K562 (cell line): Measurements from ENCODE around the gene PDE11A. TPM values are rescaled to one million over a fixed set of nuclear protein-coding genes. Genes with fewer than 3 reads are reported as not detected.

Experiments
- ARID2 ChIP-seq: fragments of 450-650 bp; IDR thresholded peaks from 2 replicates; pipeline ENCODE4 v1.6.1; 2017; ENCODE audit warnings: antibody characterized with exemption, mild to moderate bottlenecking
- ARID3A ChIP-seq: IDR thresholded peaks from 2 replicates; pipeline ENCODE4 v1.6.1; 2012; ENCODE audit warnings: low read depth, low read length, improper control_type of control experiment, borderline replicate concordance
- BCOR ChIP-seq: fragments of 450-650 bp; IDR thresholded peaks from 2 replicates; pipeline ENCODE4 v1.6.1; 2016
- BRD4 ChIP-seq: fragments of 200-600 bp; sonication (generic); IDR thresholded peaks from 2 replicates; pipeline ENCODE4 v1.6.1; 2017; ENCODE audit warnings: inconsistent platforms
- CBX3 ChIP-seq, 2 experiments: IDR thresholded peaks; 1 replicate in 1 of 2; 2 replicates in 1 of 2; pipeline ENCODE4 v1.6.1; 2012; ENCODE audit warnings: inconsistent platforms in 2 of 2, low read length in 2 of 2, borderline replicate concordance in 1 of 2, control low read depth in 1 of 2
- DDX20 ChIP-seq: fragments of 450-650 bp; IDR thresholded peaks from 2 replicates; pipeline ENCODE4 v1.6.1; 2016; ENCODE audit warnings: missing genetic modification characterization, low read depth, mild to moderate bottlenecking, missing compliant biosample characterization, moderate library complexity
- JUNB ChIP-seq: fragments of 450-650 bp; formaldehyde crosslinking; conservative IDR thresholded peaks from 2 replicates; pipeline ENCODE4 v1.4.0; 2020; ENCODE audit warnings: mild to moderate bottlenecking
- KDM5B ChIP-seq: fragments of 200-600 bp; sonication (generic); IDR thresholded peaks from 2 replicates; pipeline ENCODE4 v1.6.1; 2012; ENCODE audit warnings: low read depth, mild to moderate bottlenecking, moderate library complexity, low read length, control low read depth, inconsistent platforms; ENCODE audit not compliant: insufficient replicate concordance
- MYC ChIP-seq, 2 experiments: fragments of 250-450 bp in 1 of 2; sonication (Bioruptor Pico) in 1 of 2; IDR thresholded peaks; 2 replicates each; pipeline versions ENCODE4 v1.5.1 to v1.6.1; 2012 to 2021; ENCODE audit warnings: low read depth in 2 of 2, borderline replicate concordance in 1 of 2, improper control_type of control experiment in 1 of 2, low read length in 1 of 2, mild to moderate bottlenecking in 1 of 2, moderate library complexity in 1 of 2
- RBM25 ChIP-seq: fragments of 200-400 bp; formaldehyde crosslinking; IDR thresholded peaks from 2 replicates; pipeline ENCODE4 v1.6.1; 2018; ENCODE audit warnings: low read length, low read depth, moderate library complexity; ENCODE audit not compliant: severe bottlenecking
- RBM39 ChIP-seq: fragments of 200-400 bp; formaldehyde crosslinking; optimal IDR thresholded peaks from 2 replicates; pipeline ENCODE3; 2018; ENCODE audit warnings: low read depth, low read length
- XRCC4 ChIP-seq: IDR thresholded peaks from one replicate; pipeline ENCODE4 v1.6.1; 2011; ENCODE audit not compliant: insufficient read depth, insufficient read length; ENCODE audit errors: extremely low read depth
- ZNF445 ChIP-seq: fragments of 250-450 bp; sonication (Bioruptor Pico); IDR thresholded peaks from 2 replicates; pipeline ENCODE4 v1.4.0; 2020; ENCODE audit warnings: low read depth, mild to moderate bottlenecking, moderate library complexity
- ZNF512 ChIP-seq: IDR thresholded peaks from 2 replicates; pipeline ENCODE4 v1.6.1; 2016; ENCODE audit warnings: missing genetic modification characterization, missing compliant biosample characterization
- polyA plus RNA-seq, 8 experiments: library from polyadenylated mRNA; depleted of rRNA in 4 of 8; stranded (reverse) in 5 of 8; unstranded in 3 of 8; fragments of >200 nt; fragmentation: Nextera tagmentation in 2 of 8; fragmentation: Illumina TruSeq in 1 of 8; extraction: Ambion mirVana in 2 of 8; extraction: Trizol in 1 of 8; gene quantifications; 2 replicates each; pipeline versions ENCODE4 v1.2.1 to v1.2.3, GENCODE V29; 2011 to 2014; ENCODE audit warnings: inconsistent platforms in 1 of 8, missing spikeins in 1 of 8
- total RNA-seq, 7 experiments: library from RNA; depleted of rRNA in 6 of 7; stranded (reverse); fragments of >200 nt in 6 of 7; fragmentation: Illumina TruSeq in 2 of 7; extraction: Trizol in 2 of 7; gene quantifications; 2 replicates each; pipeline versions ENCODE4 v1.2.1 to v1.2.3, GENCODE V29; 2011 to 2021; ENCODE audit warnings: low replicate concordance in 1 of 7
- TF ChIP-seq, protein P1 (sequence below): fragments of 450-650 bp; formaldehyde crosslinking; IDR thresholded peaks from 2 replicates; pipeline ENCODE4 v1.4.0; 2022; ENCODE audit warnings: mild to moderate bottlenecking, moderate library complexity
- TF ChIP-seq, protein P2 (sequence below): sonication (generic); formaldehyde crosslinking; IDR thresholded peaks from 2 replicates; pipeline ENCODE4 v1.8.0; 2022; ENCODE audit warnings: mild to moderate bottlenecking, missing genetic modification reagents
- TF ChIP-seq, protein P3 (sequence below): fragments of 450-650 bp; formaldehyde crosslinking; IDR thresholded peaks from 2 replicates; pipeline ENCODE4 v1.4.0; 2020; ENCODE audit warnings: mild to moderate bottlenecking, moderate library complexity
- TF ChIP-seq, protein P4 (sequence below): fragments of 450-650 bp; IDR thresholded peaks from 2 replicates; pipeline ENCODE4 v1.6.1; 2014; ENCODE audit warnings: low read depth, mild to moderate bottlenecking, moderate library complexity, borderline replicate concordance

Gene PDE11A
- total and polyA plus RNA-seq, 9 of the 15 experiments (the other 6 are each of a cell fraction or from before 2014, with no cell fraction given): 3.2 to 22.1 (median 5.7) TPM

DNA sequence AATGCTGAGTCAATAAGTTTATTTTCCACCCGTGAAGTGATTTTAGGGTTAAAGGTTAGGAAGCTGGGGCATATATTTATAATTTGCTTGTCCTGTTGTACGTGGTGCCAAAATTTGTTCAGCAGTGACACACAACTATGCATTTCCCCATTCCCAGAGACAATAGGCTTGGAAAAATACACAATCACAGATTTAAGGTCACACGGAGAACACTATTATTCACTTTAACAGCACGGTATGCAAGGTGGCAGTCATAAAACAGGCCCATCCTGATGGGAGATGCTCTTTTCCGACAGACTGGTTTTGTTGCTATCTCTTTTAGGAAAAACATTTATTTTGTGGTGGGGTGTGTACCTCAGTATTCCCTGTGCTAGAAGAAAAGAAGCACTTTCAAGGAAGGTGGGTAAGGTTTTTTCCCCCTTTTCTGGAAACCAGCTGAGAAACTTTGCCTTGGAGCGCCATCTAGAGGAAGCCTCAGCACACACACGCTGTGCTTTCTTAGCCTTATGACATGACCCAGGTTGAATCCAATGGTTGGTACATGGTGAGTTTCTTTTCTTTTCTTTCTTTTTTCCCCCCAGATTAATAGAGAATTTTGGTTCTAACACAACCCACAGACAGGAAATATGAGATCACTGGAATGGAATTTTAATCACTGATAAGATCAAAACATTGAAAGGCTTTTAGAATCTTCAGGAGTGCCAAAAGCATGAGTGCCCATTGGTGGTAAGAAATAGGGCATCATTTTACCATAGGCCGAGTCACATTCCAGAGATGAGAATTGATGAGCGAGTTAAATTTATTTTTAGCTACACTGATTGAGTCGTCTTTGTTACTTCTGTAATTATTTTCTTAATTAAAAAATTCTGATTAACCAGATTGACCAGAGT lies 347.9 kb downstream of the PDE11A start (continued):
- TF ChIP-seq, protein P1, sequence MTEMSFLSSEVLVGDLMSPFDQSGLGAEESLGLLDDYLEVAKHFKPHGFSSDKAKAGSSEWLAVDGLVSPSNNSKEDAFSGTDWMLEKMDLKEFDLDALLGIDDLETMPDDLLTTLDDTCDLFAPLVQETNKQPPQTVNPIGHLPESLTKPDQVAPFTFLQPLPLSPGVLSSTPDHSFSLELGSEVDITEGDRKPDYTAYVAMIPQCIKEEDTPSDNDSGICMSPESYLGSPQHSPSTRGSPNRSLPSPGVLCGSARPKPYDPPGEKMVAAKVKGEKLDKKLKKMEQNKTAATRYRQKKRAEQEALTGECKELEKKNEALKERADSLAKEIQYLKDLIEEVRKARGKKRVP (CRISPR knock-in tag): no peak
- TF ChIP-seq RBM39: no peak
- TF ChIP-seq MYC (IDR thresholded peaks at IDR 0.05; ENCODE audit: low read depth, low read length): peak; percentile 48
- TF ChIP-seq MYC (CRISPR knock-in tag; IDR thresholded peaks at IDR 0.05; ENCODE audit: borderline replicate concordance, low read depth): no peak
- TF ChIP-seq JUNB (CRISPR knock-in tag): no peak
- TF ChIP-seq BRD4: 0 out of 2 replicates have a peak, but pooled peaks have one; percentile 35
- TF ChIP-seq, protein P2, sequence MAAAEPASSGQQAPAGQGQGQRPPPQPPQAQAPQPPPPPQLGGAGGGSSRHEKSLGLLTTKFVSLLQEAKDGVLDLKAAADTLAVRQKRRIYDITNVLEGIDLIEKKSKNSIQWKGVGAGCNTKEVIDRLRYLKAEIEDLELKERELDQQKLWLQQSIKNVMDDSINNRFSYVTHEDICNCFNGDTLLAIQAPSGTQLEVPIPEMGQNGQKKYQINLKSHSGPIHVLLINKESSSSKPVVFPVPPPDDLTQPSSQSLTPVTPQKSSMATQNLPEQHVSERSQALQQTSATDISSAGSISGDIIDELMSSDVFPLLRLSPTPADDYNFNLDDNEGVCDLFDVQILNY (CRISPR knock-in tag): no peak
- TF ChIP-seq ARID2: peak; percentile 87
- no peak for TF ChIP-seq RBM25
- no peak for TF ChIP-seq KDM5B
- TF ChIP-seq, protein P3, sequence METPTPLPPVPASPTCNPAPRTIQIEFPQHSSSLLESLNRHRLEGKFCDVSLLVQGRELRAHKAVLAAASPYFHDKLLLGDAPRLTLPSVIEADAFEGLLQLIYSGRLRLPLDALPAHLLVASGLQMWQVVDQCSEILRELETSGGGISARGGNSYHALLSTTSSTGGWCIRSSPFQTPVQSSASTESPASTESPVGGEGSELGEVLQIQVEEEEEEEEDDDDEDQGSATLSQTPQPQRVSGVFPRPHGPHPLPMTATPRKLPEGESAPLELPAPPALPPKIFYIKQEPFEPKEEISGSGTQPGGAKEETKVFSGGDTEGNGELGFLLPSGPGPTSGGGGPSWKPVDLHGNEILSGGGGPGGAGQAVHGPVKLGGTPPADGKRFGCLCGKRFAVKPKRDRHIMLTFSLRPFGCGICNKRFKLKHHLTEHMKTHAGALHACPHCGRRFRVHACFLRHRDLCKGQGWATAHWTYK (CRISPR knock-in tag): no peak
- TF ChIP-seq, protein P4, sequence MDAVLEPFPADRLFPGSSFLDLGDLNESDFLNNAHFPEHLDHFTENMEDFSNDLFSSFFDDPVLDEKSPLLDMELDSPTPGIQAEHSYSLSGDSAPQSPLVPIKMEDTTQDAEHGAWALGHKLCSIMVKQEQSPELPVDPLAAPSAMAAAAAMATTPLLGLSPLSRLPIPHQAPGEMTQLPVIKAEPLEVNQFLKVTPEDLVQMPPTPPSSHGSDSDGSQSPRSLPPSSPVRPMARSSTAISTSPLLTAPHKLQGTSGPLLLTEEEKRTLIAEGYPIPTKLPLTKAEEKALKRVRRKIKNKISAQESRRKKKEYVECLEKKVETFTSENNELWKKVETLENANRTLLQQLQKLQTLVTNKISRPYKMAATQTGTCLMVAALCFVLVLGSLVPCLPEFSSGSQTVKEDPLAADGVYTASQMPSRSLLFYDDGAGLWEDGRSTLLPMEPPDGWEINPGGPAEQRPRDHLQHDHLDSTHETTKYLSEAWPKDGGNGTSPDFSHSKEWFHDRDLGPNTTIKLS: no peak
- 0 out of 3 replicates have a peak, but pooled peaks of 1 of the 2 experiments have one; percentile 11 for TF ChIP-seq CBX3 (IDR thresholded peaks at IDR 0.05; ENCODE audit: borderline replicate concordance in 1 of 2, low read length in 2 of 2)
- no peak for TF ChIP-seq ARID3A
- no peak for TF ChIP-seq BCOR
- TF ChIP-seq ZNF512 (tag): no peak
- TF ChIP-seq ZNF445 (CRISPR knock-in tag): no peak
- TF ChIP-seq DDX20 (tag): no peak
- no peak for TF ChIP-seq XRCC4
